ENCODE results near the gene LSAMP. TPM values are rescaled to one million over a fixed set of nuclear protein-coding genes. Genes with fewer than 3 reads are reported as not detected.

LSAMP gene
- total RNA-seq, 4 donors from 2014 or later: 1.9 to 19.7 (median 2.8) TPM

DNA sequence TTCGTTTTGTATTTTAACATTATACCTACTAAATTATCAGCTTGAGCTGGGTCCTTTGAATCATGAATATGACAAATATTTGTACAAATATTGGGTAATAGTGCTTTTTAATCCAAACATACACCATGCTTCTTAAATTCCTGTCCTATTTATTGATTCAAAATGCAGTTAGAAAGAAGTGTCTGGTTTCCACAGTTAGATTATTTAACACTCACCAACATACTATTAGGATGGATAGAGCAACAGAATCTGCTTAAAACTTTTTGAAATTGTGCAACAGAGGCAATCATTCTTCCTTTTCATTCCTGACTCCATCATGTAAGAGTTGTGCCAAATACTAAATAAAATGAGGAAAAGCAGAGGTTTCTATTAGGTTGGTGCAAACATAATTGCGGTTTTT is 281.2 kb downstream of the LSAMP start:
- ATAC-seq (ENCODE audit: low FRiP score): peak; percentile 67
- no peak for TF ChIP-seq CTCF (IDR thresholded peaks at IDR 0.05)
- no peak for DNase-seq (ENCODE audit: low spot score)

- peak; percentile 37 for ATAC-seq (ENCODE audit: low FRiP score)
- DNase-seq (ENCODE audit: low spot score): no peak
- no peak for TF ChIP-seq CTCF (IDR thresholded peaks at IDR 0.05)
Measured at GRCh38 chr3:116161575-116162525, 283.4 kb downstream of the LSAMP start.

- TF ChIP-seq CTCF (IDR thresholded peaks at IDR 0.05): no peak
- no peak for ATAC-seq (ENCODE audit: low FRiP score)
- no peak for DNase-seq (ENCODE audit: low spot score)
Measured at GRCh38 chr3:116160594-116160993, 284.7 kb downstream of the LSAMP start.

DNA sequence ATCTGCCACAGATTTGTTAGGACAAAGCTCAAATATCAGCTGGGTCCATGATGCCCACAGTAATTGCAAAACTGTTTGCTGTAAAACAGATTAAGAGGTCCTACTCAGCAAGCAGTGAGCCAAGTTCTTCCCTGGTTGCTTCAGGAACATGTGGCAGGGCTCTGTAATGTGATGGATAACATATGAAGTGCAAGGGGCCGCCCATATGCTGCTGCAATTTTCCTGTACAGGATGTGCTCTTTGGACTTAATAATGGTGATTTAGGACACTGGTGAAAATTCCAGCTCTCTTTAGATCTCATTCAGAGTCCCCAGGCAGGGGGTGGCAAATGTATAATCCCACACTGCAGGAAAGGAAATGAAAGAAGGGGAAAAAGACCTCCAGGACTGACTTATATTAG is 289.4 kb downstream of the LSAMP start:
- no peak for ATAC-seq (ENCODE audit: low FRiP score)
- no peak for DNase-seq (ENCODE audit: low spot score)
- no peak for TF ChIP-seq CTCF (IDR thresholded peaks at IDR 0.05)

GRCh38 chr3:116154389-116154788 is 290.9 kb downstream of the LSAMP start:
- ATAC-seq (ENCODE audit: low FRiP score) (no peak), DNase-seq (ENCODE audit: low spot score) (no peak)
- no peak for TF ChIP-seq CTCF (IDR thresholded peaks at IDR 0.05)

- peak; percentile 59 for ATAC-seq (ENCODE audit: low FRiP score)
- DNase-seq (ENCODE audit: low spot score): no peak
- no peak for TF ChIP-seq CTCF (IDR thresholded peaks at IDR 0.05)
Measured at GRCh38 chr3:116153174-116153573, 292.1 kb downstream of the LSAMP start.

DNA sequence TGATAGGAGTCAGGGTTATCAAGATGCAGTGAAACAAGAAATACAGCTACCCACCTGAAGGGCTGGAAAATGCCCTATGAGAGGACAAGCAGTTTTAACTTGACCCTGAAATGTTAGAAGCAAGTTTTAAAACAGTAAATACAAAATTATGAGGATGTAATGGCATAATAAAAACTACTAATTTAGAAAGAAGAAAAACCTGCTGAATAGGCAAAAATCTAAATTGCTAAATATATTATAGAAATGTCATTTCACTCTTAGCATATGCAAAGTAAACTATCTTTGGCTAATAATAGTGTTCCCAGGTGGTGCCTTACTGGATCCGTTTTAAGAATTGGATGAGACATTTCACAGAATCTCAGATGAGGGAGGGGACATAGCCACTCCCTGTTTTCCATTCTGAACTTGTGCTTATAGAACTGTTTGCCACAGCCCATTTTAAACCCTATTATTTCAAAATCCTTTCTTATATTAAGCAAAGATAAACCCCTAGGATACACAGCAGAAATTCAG is 294.6 kb downstream of the LSAMP start:
- ATAC-seq (ENCODE audit: low FRiP score): no peak
- no peak for TF ChIP-seq CTCF (IDR thresholded peaks at IDR 0.05)
- no peak for DNase-seq (ENCODE audit: low spot score)
